GDM1 (cell line): ENCODE results near the gene THOC3.
"Not testable (repeated sequence)": the region's sequence is repeated elsewhere in the genome, so short reads cannot be mapped to it uniquely, and the experiment has no call there.

Experiments used
- DNase-seq: peaks from one replicate; lab custom pipeline; 2025; lab: John Stamatoyannopoulos, UW

Gene THOC3

GRCh38 chr5:175938489-175938888 lies 29.6 kb downstream of the THOC3 start:
- not testable (repeated sequence) for DNase-seq

GRCh38 chr5:175928752-175929151 lies 39.4 kb downstream of the THOC3 start:
- DNase-seq: not testable (repeated sequence)

- not testable (repeated sequence) for DNase-seq
Observed at GRCh38 chr5:175925106-175925505, 43.0 kb downstream of the THOC3 start.

- no peak for DNase-seq
Observed at GRCh38 chr5:175922192-175922885, 45.8 kb downstream of the THOC3 start.

- DNase-seq: no peak
Observed at GRCh38 chr5:175921061-175921730, 46.9 kb downstream of the THOC3 start.

- no peak for DNase-seq
Observed at GRCh38 chr5:175920231-175920811, 47.8 kb downstream of the THOC3 start.

- DNase-seq: not testable (repeated sequence)
Observed at GRCh38 chr5:175915066-175916037, 52.8 kb downstream of the THOC3 start.

- DNase-seq: not testable (repeated sequence)
Observed at GRCh38 chr5:175913835-175914672, 54.1 kb downstream of the THOC3 start.

- DNase-seq: not testable (repeated sequence)
Observed at GRCh38 chr5:175910072-175910471, 58.0 kb downstream of the THOC3 start.
